SK-N-SH (cell line): ENCODE results near the gene AMMECR1. TPM values are rescaled to one million over a fixed set of nuclear protein-coding genes. Genes with fewer than 3 reads are reported as not detected.

Source experiments
- CTCF ChIA-PET: fragments of 300-600, 350-600 bp; formaldehyde crosslinking; extraction: SDS; loops from one replicate; lab custom pipeline; 2021; lab: Yijun Ruan, JAX
- POLR2A ChIA-PET: fragments of 350-600 bp; sonication (Branson Sonifier 250); formaldehyde crosslinking; extraction: SDS; loops from one replicate; lab custom pipeline; 2020; ENCODE audit warnings: antibody characterized with exemption, inconsistent platforms; lab: Yijun Ruan, JAX
- DNase-seq: peaks from one replicate; pipeline ENCODE4 v3.0.0; 2012
- H2AFZ ChIP-seq: fragments of 200-600 bp; sonication (generic); 2 replicates; pipeline ENCODE4 v1.8.1; 2016; ENCODE audit warnings: antibody characterized with exemption, mild to moderate bottlenecking, low read depth
- H3F3A ChIP-seq: fragments of 200-600 bp; sonication (generic); replicated peaks from 2 replicates; pipeline ENCODE3; 2016; ENCODE audit warnings: antibody characterized with exemption, mild to moderate bottlenecking; ENCODE audit not compliant: insufficient read depth
- H3K27ac ChIP-seq, 2 experiments: fragments of 200-500 bp in 1 of 2; fragments of 200-600 bp in 1 of 2; sonication (Bioruptor generic) in 1 of 2; sonication (generic), shearing (Covaris generic) in 1 of 2; 2 replicates each; pipeline versions ENCODE4 v1.5.1 to v1.6.1; 2014 to 2016; ENCODE audit warnings: low read depth in 2 of 2, inconsistent platforms in 1 of 2, low read length in 1 of 2, mild to moderate bottlenecking in 1 of 2, mixed read lengths in 1 of 2
- H3K27me3 ChIP-seq: fragments of 200-600 bp; sonication (generic), shearing (Covaris generic); 2 replicates; pipeline ENCODE4 v1.6.1; 2016; ENCODE audit warnings: mixed run types; ENCODE audit not compliant: insufficient read depth
- H3K36me3 ChIP-seq, 2 experiments: fragments of 200-500 bp in 1 of 2; fragments of 200-600 bp in 1 of 2; sonication (Bioruptor generic) in 1 of 2; sonication (generic) in 1 of 2; replicated peaks in 1 of 2; 2 replicates each; pipeline versions ENCODE3 to v1.5.1; 2014 to 2016; ENCODE audit warnings: low read length in 1 of 2, mild to moderate bottlenecking in 1 of 2; ENCODE audit not compliant: insufficient read depth in 2 of 2, control insufficient read depth in 1 of 2
- H3K4me1 ChIP-seq, 2 experiments: fragments of 200-500 bp in 1 of 2; fragments of 200-600 bp in 1 of 2; sonication (Bioruptor generic) in 1 of 2; sonication (generic), shearing (Covaris generic) in 1 of 2; 2 replicates each; pipeline versions ENCODE4 v1.5.1 to v1.6.1; 2014 to 2016; ENCODE audit warnings: low read depth in 1 of 2, low read length in 1 of 2, mixed run types in 1 of 2; ENCODE audit not compliant: insufficient read depth in 2 of 2, control insufficient read depth in 1 of 2
- H3K4me2 ChIP-seq: fragments of 200-600 bp; sonication (generic), shearing (Covaris generic); 2 replicates; pipeline ENCODE4 v1.6.1; 2017; ENCODE audit warnings: mixed run types
- H3K4me3 ChIP-seq, 2 experiments: fragments of 200-500 bp in 1 of 2; fragments of 200-600 bp in 1 of 2; sonication (Bioruptor generic) in 1 of 2; sonication (generic), shearing (Covaris generic) in 1 of 2; 2 replicates each; pipeline versions ENCODE4 v1.5.1 to v1.8.1; 2014 to 2016; ENCODE audit warnings: low read depth in 2 of 2, inconsistent platforms in 1 of 2, low read length in 1 of 2, mild to moderate bottlenecking in 1 of 2, mixed read lengths in 1 of 2, moderate library complexity in 1 of 2
- H3K79me2 ChIP-seq: fragments of 200-600 bp; sonication (generic); 2 replicates; pipeline ENCODE4 v1.8.1; 2017; ENCODE audit warnings: mild to moderate bottlenecking; ENCODE audit not compliant: insufficient read depth
- H3K9ac ChIP-seq: fragments of 200-600 bp; sonication (generic); 2 replicates; pipeline ENCODE4 v1.6.1; 2017; ENCODE audit warnings: mixed run types
- H3K9me2 ChIP-seq: fragments of 200-600 bp; sonication (generic); 2 replicates; pipeline ENCODE4 v1.6.1; 2017; ENCODE audit warnings: mixed run types
- H3K9me3 ChIP-seq: fragments of 200-600 bp; sonication (generic); 2 replicates; pipeline ENCODE4 v1.6.1; 2017; ENCODE audit warnings: mixed run types, mild to moderate bottlenecking, moderate library complexity
- H4K20me1 ChIP-seq: fragments of 200-600 bp; sonication (generic); 2 replicates; pipeline ENCODE4 v1.6.1; 2017; ENCODE audit warnings: mild to moderate bottlenecking, mixed run types; ENCODE audit not compliant: insufficient read depth
- EP300 ChIP-seq, 2 experiments: IDR thresholded peaks; 2 replicates each; pipeline versions ENCODE4 v1.4.0 to v1.6.1; 2012; ENCODE audit warnings: borderline replicate concordance in 1 of 2, low read depth in 1 of 2, low read length in 1 of 2
- FOXJ3 ChIP-seq: sonication (generic); formaldehyde crosslinking; IDR thresholded peaks from 2 replicates; pipeline ENCODE4 v1.5.1; 2020; ENCODE audit warnings: mild to moderate bottlenecking, missing genetic modification reagents
- FOXM1 ChIP-seq: IDR thresholded peaks from 2 replicates; pipeline ENCODE4 v1.4.0; 2012; ENCODE audit warnings: low read depth, mild to moderate bottlenecking
- GABPA ChIP-seq: IDR thresholded peaks from 2 replicates; pipeline ENCODE4 v1.4.0; 2012; ENCODE audit warnings: low read depth, mild to moderate bottlenecking
- GATA2 ChIP-seq: sonication (generic); formaldehyde crosslinking; IDR thresholded peaks from 2 replicates; pipeline ENCODE4 v1.5.0; 2020; ENCODE audit warnings: mild to moderate bottlenecking, missing genetic modification reagents
- MEF2A ChIP-seq: IDR thresholded peaks from 2 replicates; pipeline ENCODE4 v1.4.0; 2012; ENCODE audit warnings: low read depth, borderline replicate concordance
- NFIC ChIP-seq: IDR thresholded peaks from 2 replicates; pipeline ENCODE4 v1.4.0; 2012; ENCODE audit warnings: borderline replicate concordance
- PBX3 ChIP-seq: IDR thresholded peaks from 2 replicates; pipeline ENCODE4; 2012
- RAD21 ChIP-seq: IDR thresholded peaks from 2 replicates; pipeline ENCODE4 v1.6.1; 2012; ENCODE audit warnings: mild to moderate bottlenecking, low read length
- REST ChIP-seq: IDR thresholded peaks from 2 replicates; pipeline ENCODE4 v1.6.1; 2012; ENCODE audit warnings: mild to moderate bottlenecking, low read depth, low read length, moderate library complexity
- SIN3A ChIP-seq: IDR thresholded peaks from 2 replicates; pipeline ENCODE4 v1.6.1; 2012; ENCODE audit warnings: low read depth, mild to moderate bottlenecking, low read length, moderate library complexity, borderline replicate concordance
- SMC3 ChIP-seq: IDR thresholded peaks from 2 replicates; pipeline ENCODE4 v1.6.1; 2012; ENCODE audit warnings: low read depth, low read length, improper control_type of control experiment
- TCF12 ChIP-seq: IDR thresholded peaks from 2 replicates; pipeline ENCODE4 v1.4.0; 2012
- TEAD4 ChIP-seq: IDR thresholded peaks from 2 replicates; pipeline ENCODE4 v1.4.0; 2012; ENCODE audit warnings: mild to moderate bottlenecking, borderline replicate concordance; ENCODE audit not compliant: insufficient read depth
- USF1 ChIP-seq: IDR thresholded peaks from 2 replicates; pipeline ENCODE4 v1.4.0; 2012; ENCODE audit warnings: low read depth, borderline replicate concordance
- WGBS: methylation state at CpG from one replicate; pipeline ENCODE4 v1.1.6; 2017; ENCODE audit warnings: low lambda C conversion rate; 5-methylcytosine and 5-hydroxymethylcytosine counted together
- polyA plus RNA-seq, 3 experiments: library from polyadenylated mRNA; depleted of rRNA; stranded (reverse); fragments of >200 nt; gene quantifications; 2 replicates each; pipeline ENCODE4 v1.2.3, GENCODE V29; 2012
- TF ChIP-seq, protein P1 (sequence below): fragments of 200-600 bp; sonication (generic); IDR thresholded peaks from 2 replicates; pipeline ENCODE4 v1.6.1; 2017; ENCODE audit warnings: antibody characterized with exemption, mild to moderate bottlenecking, moderate library complexity
- TF ChIP-seq, protein P2 (sequence below): IDR thresholded peaks from 2 replicates; pipeline ENCODE4 v1.4.0; 2012; ENCODE audit warnings: low read depth

The AMMECR1 gene
- polyA plus RNA-seq, 1 of the 3 experiments (the other 2 are of a cell fraction) = 1.3 TPM

DNA sequence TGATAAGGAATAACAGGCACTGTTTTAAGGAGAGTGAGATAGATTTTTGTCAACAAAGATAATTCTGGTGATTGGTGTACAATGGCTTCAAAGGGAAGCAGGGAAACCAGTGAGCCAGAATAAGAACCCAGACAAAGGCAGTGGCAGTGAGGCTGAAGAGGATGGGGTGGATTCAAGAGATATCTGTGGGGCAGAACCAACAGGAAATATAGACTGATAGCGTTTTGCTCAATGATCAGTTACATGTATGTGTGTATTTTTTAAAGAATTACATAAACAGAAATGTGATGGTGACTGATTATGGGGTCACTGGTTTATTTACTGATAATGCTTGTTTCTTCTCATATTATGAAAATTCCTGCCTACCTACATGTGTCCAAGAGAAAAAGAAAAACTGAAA lies 66.4 kb downstream of the AMMECR1 start:
- Histone ChIP-seq H3K9ac (no peak overlapping the region), H3K36me3 (no peaks in the 10 kb centered on the region), H3K79me2 (no peaks in the 10 kb centered on the region; the same call in 1 of the 2 replicates), H3K4me1 (no peaks in the 10 kb centered on the region; a peak in 1 of 4 replicates), H3K27ac (no peak overlapping the region), H3K4me2 (no peak overlapping the region), H3F3A (no peaks in the 10 kb centered on the region), H4K20me1 (no peaks in the 10 kb centered on the region), H3K4me3 (no peak overlapping the region), H3K9me3 (no peaks in the 10 kb centered on the region), H2AFZ (no peak overlapping the region), H3K9me2 (no peaks in the 10 kb centered on the region), H3K27me3 (no peaks in the 10 kb centered on the region)
- POLR2A ChIA-PET = no interaction called here
- TF ChIP-seq USF1 (no peak), FOXM1 (no peak), SMC3 (no peak), GABPA (no peak), TEAD4 (no peak), REST (no peak), MEF2A (no peak), SIN3A (no peak), RAD21 (no peak), GATA2 (CRISPR knock-in tag) (no peak), NFIC (no peak), FOXJ3 (no peak), PBX3 (no peak), EP300 (IDR thresholded peaks at IDR 0.05; ENCODE audit: borderline replicate concordance in 1 of 2, low read depth in 1 of 2, low read length in 1 of 2) (no peak), TCF12 (no peak)
- TF ChIP-seq, protein P1, sequence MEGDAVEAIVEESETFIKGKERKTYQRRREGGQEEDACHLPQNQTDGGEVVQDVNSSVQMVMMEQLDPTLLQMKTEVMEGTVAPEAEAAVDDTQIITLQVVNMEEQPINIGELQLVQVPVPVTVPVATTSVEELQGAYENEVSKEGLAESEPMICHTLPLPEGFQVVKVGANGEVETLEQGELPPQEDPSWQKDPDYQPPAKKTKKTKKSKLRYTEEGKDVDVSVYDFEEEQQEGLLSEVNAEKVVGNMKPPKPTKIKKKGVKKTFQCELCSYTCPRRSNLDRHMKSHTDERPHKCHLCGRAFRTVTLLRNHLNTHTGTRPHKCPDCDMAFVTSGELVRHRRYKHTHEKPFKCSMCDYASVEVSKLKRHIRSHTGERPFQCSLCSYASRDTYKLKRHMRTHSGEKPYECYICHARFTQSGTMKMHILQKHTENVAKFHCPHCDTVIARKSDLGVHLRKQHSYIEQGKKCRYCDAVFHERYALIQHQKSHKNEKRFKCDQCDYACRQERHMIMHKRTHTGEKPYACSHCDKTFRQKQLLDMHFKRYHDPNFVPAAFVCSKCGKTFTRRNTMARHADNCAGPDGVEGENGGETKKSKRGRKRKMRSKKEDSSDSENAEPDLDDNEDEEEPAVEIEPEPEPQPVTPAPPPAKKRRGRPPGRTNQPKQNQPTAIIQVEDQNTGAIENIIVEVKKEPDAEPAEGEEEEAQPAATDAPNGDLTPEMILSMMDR = no peak
- TF ChIP-seq, protein P2, sequence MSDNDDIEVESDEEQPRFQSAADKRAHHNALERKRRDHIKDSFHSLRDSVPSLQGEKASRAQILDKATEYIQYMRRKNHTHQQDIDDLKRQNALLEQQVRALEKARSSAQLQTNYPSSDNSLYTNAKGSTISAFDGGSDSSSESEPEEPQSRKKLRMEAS = no peak
- CTCF ChIA-PET = no interaction called here
- 52% methylated on average over 1 of the region's 1 CpG for WGBS
- DNase-seq = no peak
